GM12878 (cell line): ENCODE data around the gene ATP13A2. TPM values are rescaled to one million over a fixed set of nuclear protein-coding genes. Genes with fewer than 3 reads are reported as not detected.

Experiments used
- ATAC-seq: fragments of 200-7000 bp; cut with Tn5 transposase; 3 replicates; pipeline ENCODE4 v1.9.1; 2020; ENCODE audit warnings: mild to moderate bottlenecking, moderate library complexity
- BruUV-seq: library from RNA; stranded (reverse); fragments of 400-500 nt; replicated peaks from 2 replicates; lab custom pipeline; 2021; lab: Mats Ljungman, UMichigan
- CTCF ChIA-PET: fragments of 300-600 bp; sonication (Branson Sonifier 250); formaldehyde crosslinking; extraction: SDS; loops from one replicate; lab custom pipeline; 2021; ENCODE audit warnings: inconsistent platforms; lab: Yijun Ruan, JAX
- POLR2A ChIA-PET: fragments of 350-600 bp; formaldehyde crosslinking; extraction: SDS; loops from one replicate; lab custom pipeline; 2021; ENCODE audit warnings: inconsistent platforms; lab: Charles Lee
- RAD21 ChIA-PET: fragments of 300-600 bp; sonication (Branson Sonifier 250); formaldehyde crosslinking; loops from one replicate; lab custom pipeline; 2023; ENCODE audit warnings: antibody characterized with exemption; ENCODE audit not compliant: unreplicated experiment; lab: Charles Lee
- SMC1A ChIA-PET: fragments of 300-600 bp; sonication (Branson Sonifier 250); formaldehyde crosslinking; loops from one replicate; lab custom pipeline; 2023; ENCODE audit not compliant: unreplicated experiment, uncharacterized antibody; lab: Charles Lee
- DNase-seq: peaks from one replicate; pipeline ENCODE4 v3.0.0-alpha.2; 2011; ENCODE audit warnings: low read depth, low spot score
- FAIRE-seq: peaks from 3 replicates; lab custom pipeline; 2011; peaks lifted over from hg19 to GRCh38; lab: Jason Lieb, UNC
- H2AFZ ChIP-seq: 2 replicates; pipeline ENCODE4 v1.6.0; 2011; ENCODE audit warnings: low read depth, low read length, control low read depth; ENCODE audit not compliant: control insufficient read depth
- H3K27ac ChIP-seq: 2 replicates; pipeline ENCODE4 v1.5.1; 2011; ENCODE audit warnings: control low read depth; ENCODE audit not compliant: control insufficient read depth, insufficient read depth
- H3K27me3 ChIP-seq, 2 experiments: replicated peaks in 1 of 2; 2 replicates each; pipeline versions ENCODE4 v1.6.0 to v1.6.1; 2011; ENCODE audit warnings: low read length in 1 of 2; ENCODE audit not compliant: control insufficient read depth in 2 of 2, insufficient read depth in 2 of 2
- H3K36me3 ChIP-seq, 2 experiments: 2 replicates each; pipeline ENCODE4 v1.5.1; 2011; ENCODE audit warnings: low read length in 1 of 2; ENCODE audit not compliant: control insufficient read depth in 2 of 2, insufficient read depth in 2 of 2
- H3K4me1 ChIP-seq: 2 replicates; pipeline ENCODE4 v1.6.1; 2011; ENCODE audit warnings: mild to moderate bottlenecking, low read length, moderate library complexity, mixed read lengths; ENCODE audit not compliant: control insufficient read depth, insufficient read depth
- H3K4me2 ChIP-seq: 2 replicates; pipeline ENCODE4 v1.6.0; 2011; ENCODE audit warnings: control low read depth; ENCODE audit not compliant: control insufficient read depth, insufficient read depth
- H3K4me3 ChIP-seq: fragments of 200-600 bp; sonication (generic); 2 replicates; pipeline ENCODE4 v1.5.1; 2016
- H3K79me2 ChIP-seq: 2 replicates; pipeline ENCODE4 v1.6.0; 2011; ENCODE audit warnings: low read length; ENCODE audit not compliant: control insufficient read depth, insufficient read depth
- H3K9ac ChIP-seq: 2 replicates; pipeline ENCODE4 v1.8.0; 2011; ENCODE audit warnings: low read length, control low read depth, mixed read lengths; ENCODE audit not compliant: control insufficient read depth, insufficient read depth
- H3K9me3 ChIP-seq: replicated peaks from 3 replicates; pipeline ENCODE4 v1.5.1; 2011; ENCODE audit warnings: mild to moderate bottlenecking, low read length; ENCODE audit not compliant: control insufficient read depth, insufficient read depth
- H4K20me1 ChIP-seq: 2 replicates; pipeline ENCODE4 v1.6.0; 2011; ENCODE audit not compliant: control insufficient read depth, insufficient read depth
- ATF2 ChIP-seq: IDR thresholded peaks from 2 replicates; pipeline ENCODE4 v1.6.1; 2012; ENCODE audit warnings: low read length, inconsistent platforms
- CREB1 ChIP-seq: IDR thresholded peaks from 2 replicates; pipeline ENCODE4 v1.6.1; 2012; ENCODE audit warnings: low read depth, mild to moderate bottlenecking, inconsistent platforms
- ESRRA ChIP-seq: IDR thresholded peaks from 2 replicates; pipeline ENCODE4 v1.6.1; 2012; ENCODE audit warnings: mild to moderate bottlenecking, low read length, improper control_type of control experiment
- FOS ChIP-seq: IDR thresholded peaks from 3 replicates; pipeline ENCODE4 v1.6.1; 2011; ENCODE audit warnings: borderline replicate concordance; ENCODE audit not compliant: insufficient read length; ENCODE audit errors: extremely low read depth
- KAT2A ChIP-seq: conservative IDR thresholded peaks from 2 replicates; pipeline ENCODE4 v1.6.1; 2011; ENCODE audit warnings: low read depth, low read length; ENCODE audit not compliant: control insufficient read depth
- MXI1 ChIP-seq: fragments of 150-350 bp; IDR thresholded peaks from 2 replicates; pipeline ENCODE4 v1.6.1; 2011; ENCODE audit warnings: low read depth, mild to moderate bottlenecking, inconsistent platforms, low read length, improper control_type of control experiment
- POLR2AphosphoS2 ChIP-seq: IDR thresholded peaks from 2 replicates; pipeline ENCODE4 v1.6.1; 2011; ENCODE audit warnings: low read depth, mild to moderate bottlenecking, low read length, improper control_type of control experiment, moderate library complexity
- RAD21 ChIP-seq: IDR thresholded peaks from 2 replicates; pipeline ENCODE4 v1.6.1; 2011; ENCODE audit warnings: mild to moderate bottlenecking, low read depth, low read length, moderate library complexity; ENCODE audit not compliant: insufficient read depth
- SRF ChIP-seq, 2 experiments: IDR thresholded peaks; 2 replicates each; pipeline ENCODE4 v1.6.1; 2011; ENCODE audit warnings: low read depth in 2 of 2, low read length in 2 of 2, mild to moderate bottlenecking in 1 of 2, moderate library complexity in 1 of 2
- TAF1 ChIP-seq: IDR thresholded peaks from 2 replicates; pipeline ENCODE4 v1.6.1; 2011; ENCODE audit warnings: mild to moderate bottlenecking, low read depth, low read length, borderline replicate concordance
- TBL1XR1 ChIP-seq: IDR thresholded peaks from 2 replicates; pipeline ENCODE4 v1.6.1; 2012; ENCODE audit warnings: low read depth, low read length, improper control_type of control experiment
- ZNF217 ChIP-seq: fragments of 450-650 bp; IDR thresholded peaks from 2 replicates; pipeline ENCODE4 v1.6.1; 2017; ENCODE audit warnings: antibody characterized with exemption, mild to moderate bottlenecking
- ZSCAN29 ChIP-seq: fragments of 450-650 bp; IDR thresholded peaks from 2 replicates; pipeline ENCODE4 v1.6.1; 2017; ENCODE audit warnings: mild to moderate bottlenecking, moderate library complexity
- WGBS: methylation state at CpG from one replicate; pipeline ENCODE4 v1.1.6; 2016; ENCODE audit warnings: low lambda C conversion rate; ENCODE audit not compliant: insufficient replicate concordance, insufficient coverage; ENCODE audit errors: missing lambda C conversion rate; 5-methylcytosine and 5-hydroxymethylcytosine counted together
- in situ Hi-C: fragments of 300-500 bp; cut with MboI; formaldehyde crosslinking; loops from 9 replicates; pipeline ENCODE4 v1.14.3; 2018; ENCODE audit warnings: mixed read lengths
- intact Hi-C: fragments of 100-400 bp; cut with micrococcal nuclease; formaldehyde crosslinking; loops from one replicate; pipeline ENCODE4 v1.14.2; 2022; ENCODE audit not compliant: unreplicated experiment
- polyA plus RNA-seq, 11 experiments: library from polyadenylated mRNA; depleted of rRNA in 4 of 11; unstranded in 6 of 11; stranded (reverse) in 5 of 11; fragments of >200 nt; fragmentation: Nextera tagmentation in 4 of 11; fragmentation: Illumina TruSeq in 1 of 11; extraction: Ambion mirVana in 4 of 11; extraction: Trizol in 1 of 11; gene quantifications; 1 replicate in 1 of 11; 2 replicates in 10 of 11; pipeline versions ENCODE4 v1.2.1 to v1.2.3, GENCODE V29; 2011 to 2016; ENCODE audit warnings: inconsistent platforms in 2 of 11, missing spikeins in 2 of 11, low read depth in 1 of 11
- total RNA-seq, 4 experiments: library from RNA; depleted of rRNA in 3 of 4; stranded (reverse); fragments of >200 nt in 3 of 4; fragmentation: Illumina TruSeq in 1 of 4; extraction: Trizol in 1 of 4; gene quantifications; 2 replicates each; pipeline versions ENCODE4 v1.2.1 to v1.2.3, GENCODE V29; 2013 to 2021

Gene ATP13A2
- total and polyA plus RNA-seq, 10 of the 15 experiments (the other 5 are each of a cell fraction or from before 2014, with no cell fraction given) = 0.24 to 30.5 (median 8.0) TPM

GRCh38 chr1:16981269-16981849 is 30.4 kb downstream of the ATP13A2 start:
- no peak overlapping the region for H2AFZ ChIP-seq
- no peak overlapping the region for H3K27ac ChIP-seq
- SMC1A ChIA-PET = no interaction called here
- H3K79me2 ChIP-seq = no peaks in the 10 kb centered on the region
- intact Hi-C loops = no loop called here
- TF ChIP-seq ESRRA (no peak), TBL1XR1 (no peak), TAF1 (no peak), POLR2AphosphoS2 (no peak), CREB1 (no peak), KAT2A (no peak), RAD21 (no peak), SRF (IDR thresholded peaks at IDR 0.05; ENCODE audit: low read depth in 2 of 2, low read length in 2 of 2) (no peak), ATF2 (no peak), ZNF217 (no peak), FOS (no peak), ZSCAN29 (no peak), MXI1 (no peak)
- FAIRE-seq = no peak
- H3K4me1 ChIP-seq = no peaks in the 10 kb centered on the region
- H3K36me3 ChIP-seq = no peaks in the 10 kb centered on the region
- no peaks in the 10 kb centered on the region for H3K9me3 ChIP-seq
- ATAC-seq = no peak
- peaks cover 7 to 13% of the 10 kb centered on the region in 2 experiments; a peak in 3 of 4 replicates for H3K27me3 ChIP-seq
- in situ Hi-C loops = no loop called here
- H4K20me1 ChIP-seq = no peaks in the 10 kb centered on the region
- 38% methylated on average over 10 of the region's 10 CpGs for WGBS
- DNase-seq = no peak
- CTCF ChIA-PET = interaction anchor here (0.6 to 1.0 kb wide), 3 partner anchors 16 to 67 kb away, joined by 3 to 4 read pairs (median 3); no protein-coding TSS in a partner anchor
- H3K4me2 ChIP-seq = no peak overlapping the region
- RAD21 ChIA-PET = no interaction called here
- no peak overlapping the region for H3K9ac ChIP-seq
- no peak overlapping the region for H3K4me3 ChIP-seq
- POLR2A ChIA-PET = interaction anchor here (0.6 kb wide), 1 partner anchor 294 kb away, joined by 5 read pairs; no protein-coding TSS in a partner anchor
- BruUV-seq = no TSS peak
